ENCODE results near the gene PTPRZ1. TPM values are rescaled to one million over a fixed set of nuclear protein-coding genes. Genes with fewer than 3 reads are reported as not detected.

The PTPRZ1 gene
- total RNA-seq, 1 donor from 2014 or later: not detected

DNA sequence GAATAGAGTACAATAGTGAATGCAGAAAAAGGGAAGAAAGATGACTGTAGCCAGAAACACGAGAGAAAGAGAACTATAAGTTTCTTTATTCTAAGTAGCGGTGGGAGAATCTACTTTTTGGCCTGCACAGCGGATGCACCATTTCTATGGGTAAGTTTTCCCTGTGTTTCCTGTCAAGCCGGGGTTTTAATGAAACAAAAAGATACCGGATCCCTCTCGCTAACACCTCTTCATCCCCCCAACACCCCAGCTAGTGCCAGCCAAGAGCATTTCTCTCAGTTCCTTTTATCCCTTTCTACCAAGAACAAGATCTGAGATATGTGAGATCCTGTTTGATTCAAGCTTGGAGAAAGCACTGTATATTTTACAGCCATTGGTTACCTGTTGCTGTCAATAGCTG lies 14.7 kb downstream of the PTPRZ1 start:
- DNase-seq (ENCODE audit: extremely low read depth, low read depth, low spot score): no peak

DNA sequence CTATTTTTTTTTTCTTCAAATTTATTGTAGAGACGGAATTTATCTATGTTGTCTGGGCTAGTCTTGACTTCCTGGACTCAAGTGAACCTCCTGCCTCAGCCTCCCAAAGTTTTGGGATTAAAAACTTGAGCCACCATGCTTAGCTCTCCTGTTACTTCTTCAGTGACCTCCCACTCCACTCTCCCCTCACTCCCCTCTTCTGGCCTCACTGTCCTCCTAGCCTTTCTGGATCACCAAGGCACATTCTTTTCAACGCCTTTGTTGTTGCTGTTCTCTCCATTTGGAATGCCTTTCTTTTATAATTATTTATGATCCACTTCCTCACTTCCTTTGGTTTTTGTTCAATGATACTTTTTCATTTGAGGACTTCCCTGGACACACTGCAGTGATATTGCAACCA lies 17.9 kb downstream of the PTPRZ1 start:
- no peak for DNase-seq (ENCODE audit: extremely low read depth, low read depth, low spot score)

DNA sequence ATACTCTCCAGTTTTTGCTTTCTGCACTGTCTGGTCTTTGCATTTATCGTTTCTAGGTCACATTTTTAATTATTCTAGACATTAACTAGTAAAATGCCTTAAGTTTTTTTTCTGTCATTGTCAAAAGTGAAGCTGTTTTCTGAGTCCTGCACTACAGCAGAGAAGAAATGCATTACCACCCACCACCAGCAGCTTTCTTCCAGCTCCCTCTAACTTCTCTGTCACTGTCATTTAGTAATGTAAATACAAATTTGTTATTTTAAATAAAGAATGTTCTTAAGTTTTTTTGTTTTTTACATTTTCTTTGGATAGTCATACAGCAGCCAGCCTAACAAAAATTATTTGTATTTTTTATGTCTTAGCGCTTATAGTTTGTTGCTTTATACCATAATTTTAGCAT lies 18.8 kb downstream of the PTPRZ1 start:
- DNase-seq (ENCODE audit: extremely low read depth, low read depth, low spot score): no peak

DNA sequence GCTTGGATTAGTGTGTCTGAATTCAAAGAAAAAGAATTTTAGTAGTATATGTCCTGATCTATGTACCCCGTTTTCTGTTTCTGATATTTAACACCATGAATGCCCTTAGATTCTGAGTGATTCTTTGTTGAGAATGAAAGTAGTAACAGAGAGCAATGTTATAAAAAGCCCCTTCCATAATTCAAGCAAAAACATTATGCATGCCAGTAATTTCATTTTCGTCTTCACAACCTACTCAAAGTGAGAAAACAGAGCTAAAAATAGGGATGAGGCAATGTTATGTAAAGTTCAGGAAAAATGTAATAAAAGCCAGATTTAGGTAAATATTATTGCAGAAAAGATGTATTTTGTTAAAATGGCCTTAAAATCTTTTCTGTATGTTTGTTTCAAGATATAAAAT lies 28.1 kb downstream of the PTPRZ1 start:
- DNase-seq (ENCODE audit: extremely low read depth, low read depth, low spot score): no peak

DNA sequence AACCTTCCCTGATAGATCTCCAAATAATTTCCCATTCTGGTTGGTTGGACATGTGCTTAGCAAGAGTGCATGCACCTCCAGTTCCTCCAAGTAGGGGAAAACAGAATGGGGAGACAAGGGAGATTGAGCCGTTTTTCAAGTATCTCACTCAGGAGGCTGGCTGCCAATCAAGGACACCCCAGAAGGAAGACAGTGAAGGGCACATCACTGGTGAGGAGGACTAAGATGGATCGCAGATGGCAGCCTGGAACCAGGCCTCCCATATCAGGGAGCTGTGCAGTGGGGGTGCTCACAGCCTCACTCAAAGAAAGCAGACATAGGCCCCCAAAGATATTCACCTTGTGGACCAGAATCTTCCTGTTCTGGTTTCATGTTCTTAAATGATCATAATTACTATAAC lies 31.2 kb downstream of the PTPRZ1 start:
- no peak for DNase-seq (ENCODE audit: extremely low read depth, low read depth, low spot score)

DNA sequence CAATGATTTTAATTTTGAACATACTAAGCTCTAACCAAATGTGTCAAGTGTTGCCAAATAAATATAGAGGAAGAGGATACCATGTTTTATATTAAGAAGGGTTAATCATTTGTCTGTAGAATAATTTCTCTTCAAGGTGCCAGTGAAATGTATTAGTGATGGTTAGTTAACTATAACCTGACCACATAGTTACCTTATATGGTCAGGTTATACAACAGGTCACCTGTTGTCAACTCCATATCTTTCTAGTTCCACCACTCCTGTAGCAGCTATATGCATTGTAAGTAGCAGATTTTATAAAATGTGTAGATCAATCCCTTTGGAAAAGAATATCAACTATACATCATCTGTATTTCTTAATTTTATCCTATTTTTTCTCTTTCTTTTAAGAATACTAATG lies 35.1 kb downstream of the PTPRZ1 start:
- DNase-seq (ENCODE audit: extremely low read depth, low read depth, low spot score): no peak

DNA sequence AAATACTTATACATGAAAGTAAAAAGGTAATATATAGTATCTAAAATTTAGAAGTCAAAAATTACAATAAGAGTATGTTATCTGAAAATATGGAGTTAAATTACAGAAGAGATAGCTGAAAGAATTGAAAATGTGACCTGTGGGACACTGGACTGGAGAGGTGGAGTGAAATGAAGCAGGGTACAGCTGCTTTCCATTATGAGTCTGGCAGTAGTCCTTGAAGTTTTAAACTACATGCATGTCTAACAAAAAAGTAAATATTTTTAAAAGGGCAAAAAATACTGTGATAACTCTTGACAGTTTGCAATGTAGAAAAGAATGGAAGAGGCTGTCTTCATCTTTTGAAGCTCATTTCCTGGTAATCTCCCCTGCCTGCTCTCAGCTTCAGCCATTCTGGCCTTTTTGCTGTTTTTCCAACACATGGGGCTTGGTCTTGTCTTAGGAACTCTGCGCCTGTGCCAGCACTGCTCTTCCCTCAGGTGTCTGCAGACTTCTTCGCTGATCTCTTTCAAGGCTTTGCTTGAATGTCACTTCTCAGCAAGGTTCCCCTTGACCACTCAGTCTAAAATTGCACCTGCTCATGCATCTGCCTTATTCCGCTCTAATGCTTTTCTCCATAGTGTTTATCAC lies 36.9 kb downstream of the PTPRZ1 start:
- no peak for DNase-seq (ENCODE audit: extremely low read depth, low read depth, low spot score)

GRCh38 chr7:121913947-121914675 lies 41.1 kb downstream of the PTPRZ1 start:
- no peak for DNase-seq (ENCODE audit: extremely low read depth, low read depth, low spot score)

DNA sequence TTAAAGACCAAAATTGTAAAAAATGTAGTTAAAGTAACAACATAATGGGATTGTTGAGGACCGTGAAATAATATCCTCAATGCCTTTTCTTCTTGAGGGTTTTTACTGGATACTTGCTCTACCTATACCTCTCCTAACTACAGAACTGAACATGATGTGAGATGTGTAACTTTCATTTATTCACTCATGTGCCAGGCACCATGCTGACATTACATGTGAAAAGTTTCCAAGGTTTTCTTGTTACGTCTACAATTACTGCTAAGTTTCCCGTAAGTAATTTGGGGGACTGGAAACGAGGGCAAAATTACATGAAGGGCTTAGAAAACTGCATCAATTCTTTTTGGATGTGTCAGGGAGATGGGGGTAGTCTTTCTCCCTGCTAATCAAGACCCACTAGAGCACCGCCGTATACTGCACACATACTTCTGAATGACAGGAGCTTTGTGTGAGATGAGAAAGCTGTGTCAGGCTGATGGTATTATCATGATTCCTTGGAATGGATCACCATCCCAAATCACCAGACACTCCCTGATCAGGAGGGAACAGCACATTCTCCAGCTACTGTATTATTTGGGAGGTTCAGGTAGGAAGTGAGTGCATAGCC lies 41.8 kb downstream of the PTPRZ1 start:
- no peak for DNase-seq (ENCODE audit: extremely low read depth, low read depth, low spot score)

- DNase-seq (ENCODE audit: extremely low read depth, low read depth, low spot score): no peak
Observed at GRCh38 chr7:121916211-121916610, 43.2 kb downstream of the PTPRZ1 start.

- DNase-seq (ENCODE audit: extremely low read depth, low read depth, low spot score): no peak
Observed at GRCh38 chr7:121919986-121920385, 47.0 kb downstream of the PTPRZ1 start.

- DNase-seq (ENCODE audit: extremely low read depth, low read depth, low spot score): no peak
Observed at GRCh38 chr7:121924269-121925186, 51.6 kb downstream of the PTPRZ1 start.

DNA sequence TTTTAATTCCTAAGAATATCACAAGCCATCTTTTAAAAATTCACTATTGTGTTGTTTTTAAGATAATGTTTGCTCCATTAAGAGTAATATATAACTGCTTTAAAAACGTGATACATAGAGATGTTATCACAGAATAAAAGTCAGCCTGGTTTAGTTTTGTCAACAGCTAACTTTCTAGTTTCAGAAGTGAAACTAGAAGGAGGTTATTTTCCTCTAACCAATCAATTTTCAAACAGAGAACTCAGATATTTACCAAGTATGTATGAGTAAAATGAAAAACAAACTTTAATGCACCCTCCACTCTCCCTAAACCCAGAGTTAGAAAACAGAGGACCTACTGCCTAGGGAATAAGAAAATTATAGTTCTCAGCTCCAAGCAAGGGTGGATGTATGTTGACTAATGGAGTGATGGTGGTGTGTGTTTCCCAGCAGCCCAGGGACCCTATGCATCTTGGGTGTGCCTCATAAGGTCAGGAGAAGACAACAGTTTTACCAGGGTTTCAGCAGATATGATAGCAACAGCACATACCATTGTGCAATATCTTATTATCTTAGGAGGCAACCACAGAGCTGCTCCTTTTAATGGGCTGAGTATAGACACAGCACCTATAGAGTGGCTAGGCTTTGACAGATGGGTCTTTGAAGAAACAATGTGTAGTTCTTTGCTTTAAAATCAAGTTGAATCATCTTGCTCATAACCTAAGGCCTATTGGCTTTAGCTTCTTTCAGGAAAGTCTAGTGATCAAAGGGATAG lies 58.4 kb downstream of the PTPRZ1 start:
- no peak for DNase-seq (ENCODE audit: extremely low read depth, low read depth, low spot score)

- DNase-seq (ENCODE audit: extremely low read depth, low read depth, low spot score): no peak
Observed at GRCh38 chr7:121932768-121933167, 59.8 kb downstream of the PTPRZ1 start.

DNA sequence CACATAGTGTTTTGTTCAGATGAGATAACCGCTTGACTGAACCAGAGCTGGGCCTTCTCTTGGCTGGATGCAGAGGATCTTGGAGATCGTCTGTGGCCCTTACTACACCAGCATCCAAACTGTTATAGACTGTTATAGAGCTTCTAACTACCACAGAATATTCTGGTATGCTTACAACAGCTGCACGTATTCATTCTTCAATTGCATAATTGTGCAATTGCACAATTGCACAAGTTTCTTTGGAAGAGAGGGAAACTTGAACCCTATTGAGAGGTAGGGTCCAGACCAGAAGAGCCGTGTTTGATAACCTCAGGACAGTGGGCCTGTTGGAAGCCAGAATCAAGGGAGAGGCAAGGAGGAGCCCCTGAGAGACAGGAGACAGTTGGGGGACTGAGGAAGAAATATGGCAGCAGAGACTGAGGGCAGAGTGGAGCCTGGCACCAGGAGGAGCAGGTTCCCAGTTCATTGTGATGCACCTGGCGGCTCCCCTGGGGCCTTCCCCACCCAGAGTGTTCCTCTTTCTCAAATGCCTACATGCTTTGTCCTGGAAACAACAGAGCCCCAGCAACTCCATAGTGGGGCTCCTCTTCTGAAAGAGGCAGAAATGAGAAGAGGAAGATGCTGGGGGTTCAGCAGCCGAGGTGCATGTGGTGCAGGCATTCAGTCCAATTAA lies 64.1 kb downstream of the PTPRZ1 start:
- DNase-seq (ENCODE audit: extremely low read depth, low read depth, low spot score): no peak

- no peak for DNase-seq (ENCODE audit: extremely low read depth, low read depth, low spot score)
Observed at GRCh38 chr7:121938429-121938996, 65.6 kb downstream of the PTPRZ1 start.

DNA sequence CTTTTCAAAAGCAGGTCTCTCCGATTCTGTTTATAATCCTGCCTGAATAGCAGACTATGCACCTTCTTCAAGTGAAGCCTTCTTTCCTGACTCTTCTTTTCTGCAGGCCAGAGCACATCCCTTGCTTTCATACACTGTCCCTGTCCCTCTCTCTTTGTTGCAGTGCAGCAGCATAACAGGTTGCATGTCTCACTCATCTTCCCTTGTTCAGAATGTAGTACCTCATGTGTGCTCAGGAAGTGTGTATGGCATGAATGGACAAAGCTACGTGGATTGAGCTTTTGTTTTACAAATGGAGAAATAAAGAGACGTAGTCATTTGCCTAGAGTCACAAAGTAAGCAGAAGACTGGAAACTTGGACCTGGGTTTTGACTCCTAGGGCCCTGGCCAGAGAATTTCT lies 68.0 kb downstream of the PTPRZ1 start:
- DNase-seq (ENCODE audit: extremely low read depth, low read depth, low spot score): no peak

- no peak for DNase-seq (ENCODE audit: extremely low read depth, low read depth, low spot score)
Observed at GRCh38 chr7:121941830-121942229, 68.9 kb downstream of the PTPRZ1 start.

DNA sequence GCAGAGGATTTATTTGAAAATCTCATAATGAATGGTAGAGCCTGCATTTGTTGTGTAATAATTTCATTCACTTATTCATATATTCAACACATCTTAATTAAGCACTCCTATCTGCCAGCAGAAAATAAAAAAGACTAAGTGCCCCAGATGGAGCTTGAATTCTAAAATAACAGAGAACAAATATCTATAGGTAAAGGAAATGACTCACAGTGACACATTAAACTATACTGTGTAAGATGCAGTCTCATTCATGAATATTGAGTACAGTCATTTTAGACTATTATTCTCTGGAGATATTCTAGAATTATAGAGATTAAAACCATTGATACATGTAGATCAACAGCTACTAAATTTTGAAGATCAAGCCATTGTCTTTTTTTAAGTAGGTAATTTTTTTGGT lies 72.1 kb downstream of the PTPRZ1 start:
- no peak for DNase-seq (ENCODE audit: extremely low read depth, low read depth, low spot score)
